Neural crest cell (in vitro differentiated cells): ENCODE measurements around the gene PLD4. TPM values are rescaled to one million over a fixed set of nuclear protein-coding genes. Genes with fewer than 3 reads are reported as not detected.
"Not testable (repeated sequence)": the region's sequence is repeated elsewhere in the genome, so short reads cannot be mapped to it uniquely, and the experiment has no call there.

Experiments used
- DNase-seq: peaks from one replicate; pipeline ENCODE4 v3.0.0; 2021; ENCODE audit warnings: low read depth, mixed read lengths, low spot score
- H3K27ac Mint-ChIP-seq: one replicate; pipeline ENCODE4 v1.8.0; 2021; ENCODE audit warnings: mild to moderate bottlenecking, mixed read lengths; ENCODE audit not compliant: unreplicated experiment
- H3K27me3 Mint-ChIP-seq: 2 replicates; pipeline ENCODE4 v1.8.0; 2021; ENCODE audit warnings: low read depth, mild to moderate bottlenecking, mixed read lengths
- H3K36me3 Mint-ChIP-seq: 2 replicates; pipeline ENCODE4 v1.8.0; 2021; ENCODE audit warnings: low read depth, mild to moderate bottlenecking, mixed read lengths
- H3K4me1 Mint-ChIP-seq: 2 replicates; pipeline ENCODE4 v1.8.0; 2021; ENCODE audit warnings: mixed read lengths
- H3K4me3 Mint-ChIP-seq: one replicate; pipeline ENCODE4 v1.8.0; 2021; ENCODE audit warnings: mild to moderate bottlenecking, mixed read lengths
- H3K9me3 Mint-ChIP-seq: 2 replicates; pipeline ENCODE4 v1.8.0; 2021; ENCODE audit warnings: mixed read lengths
- CTCF ChIP-seq: fragments of 200-600 bp; sonication (generic); conservative IDR thresholded peaks from 2 replicates; pipeline ENCODE4 v1.5.0; 2021; ENCODE audit warnings: antibody characterized with exemption, mild to moderate bottlenecking
- total RNA-seq: library from RNA; stranded (reverse); gene quantifications from 2 replicates; pipeline ENCODE4 v1.2.1, GENCODE V29; 2021

Gene PLD4
- total RNA-seq, 1 donor from 2014 or later, result 0.02 TPM

- no peak overlapping the region for H3K27ac Mint-ChIP-seq
- DNase-seq, result no peak
- TF ChIP-seq CTCF, result no peak
- H3K27me3 Mint-ChIP-seq, result peaks cover 64% of the 10 kb centered on the region
- peaks cover 6% of the 10 kb centered on the region for H3K36me3 Mint-ChIP-seq
- peaks cover 5% of the 10 kb centered on the region for H3K4me1 Mint-ChIP-seq
- peaks cover 12% of the 10 kb centered on the region for H3K9me3 Mint-ChIP-seq
- H3K4me3 Mint-ChIP-seq, result no peak overlapping the region
These were observed 11.2 kb upstream of the PLD4 start for GRCh38 chr14:104913435-104913834.

GRCh38 chr14:104917116-104917515 is 7.6 kb upstream of the PLD4 start:
- H3K9me3 Mint-ChIP-seq, result peaks cover 5% of the 10 kb centered on the region
- peaks cover 19% of the 10 kb centered on the region for H3K4me1 Mint-ChIP-seq
- no peak overlapping the region for H3K27ac Mint-ChIP-seq
- H3K36me3 Mint-ChIP-seq, result no peaks in the 10 kb centered on the region
- DNase-seq, result no peak
- no peak overlapping the region for H3K4me3 Mint-ChIP-seq
- peaks cover 36% of the 10 kb centered on the region for H3K27me3 Mint-ChIP-seq
- TF ChIP-seq CTCF, result no peak

- Mint-ChIP-seq H3K4me1 (peaks cover 19% of the 10 kb centered on the region), H3K4me3 (no peak overlapping the region), H3K36me3 (no peaks in the 10 kb centered on the region), H3K27ac (no peak overlapping the region), H3K27me3 (peaks cover 35% of the 10 kb centered on the region), H3K9me3 (peaks cover 5% of the 10 kb centered on the region)
- TF ChIP-seq CTCF, result no peak
- no peak for DNase-seq
These were observed 6.7 kb upstream of the PLD4 start for GRCh38 chr14:104917993-104918392.

- not testable (repeated sequence) for H3K9me3 Mint-ChIP-seq, DNase-seq
- peaks cover 22% of the 10 kb centered on the region for H3K27me3 Mint-ChIP-seq
These were observed 5.3 kb upstream of the PLD4 start for GRCh38 chr14:104919152-104919992.

GRCh38 chr14:104919993-104920315 is 4.7 kb upstream of the PLD4 start:
- Mint-ChIP-seq H3K9me3 (no peaks in the 10 kb centered on the region), H3K4me3 (no peak overlapping the region), H3K27ac (no peak overlapping the region), H3K4me1 (peaks cover 19% of the 10 kb centered on the region), H3K27me3 (peaks cover 16% of the 10 kb centered on the region), H3K36me3 (no peaks in the 10 kb centered on the region)
- no peak for TF ChIP-seq CTCF
- no peak for DNase-seq

More at GRCh38 chr14:104919152-104919992, 5.3 kb upstream of the PLD4 start:
- not testable (repeated sequence) for H3K4me3 Mint-ChIP-seq, H3K27ac Mint-ChIP-seq, H3K36me3 Mint-ChIP-seq
- peaks cover 19% of the 10 kb centered on the region for H3K4me1 Mint-ChIP-seq

- H3K4me1 Mint-ChIP-seq, result peaks cover 11% of the 10 kb centered on the region
- H3K27ac Mint-ChIP-seq, result no peak overlapping the region
- H3K27me3 Mint-ChIP-seq, result no peaks in the 10 kb centered on the region
- H3K4me3 Mint-ChIP-seq, result no peak overlapping the region
- no peak for DNase-seq
- no peak for TF ChIP-seq CTCF
- H3K9me3 Mint-ChIP-seq, result no peaks in the 10 kb centered on the region
- H3K36me3 Mint-ChIP-seq, result no peaks in the 10 kb centered on the region
These were observed 849 bp upstream of the PLD4 start for GRCh38 chr14:104923640-104924420.
